CD4-positive, alpha-beta T cell (primary cell): ENCODE measurements around the gene SLC2A9. TPM values are rescaled to one million over a fixed set of nuclear protein-coding genes. Genes with fewer than 3 reads are reported as not detected.

Experiments used
- ATAC-seq: fragments of 200-7000 bp; cut with Tn5 transposase; one replicate; pipeline ENCODE4 v1.10.0; 2022; ENCODE audit warnings: mild to moderate bottlenecking; ENCODE audit not compliant: poor library complexity
- CTCF ChIA-PET: fragments of 350-600 bp; sonication (Branson Sonifier 250); formaldehyde crosslinking; loops from one replicate; lab custom pipeline; 2021; ENCODE audit warnings: antibody characterized with exemption, inconsistent platforms; lab: Charles Lee
- POLR2A ChIA-PET: fragments of 350-600 bp; sonication (Branson Sonifier 250); formaldehyde crosslinking; loops from one replicate; lab custom pipeline; 2021; ENCODE audit warnings: antibody characterized with exemption, inconsistent platforms; lab: Charles Lee
- DNase-seq, 14 experiments: peaks; one replicate each; pipeline ENCODE4 v3.0.0-alpha.2; 2013 to 2020; ENCODE audit warnings: mixed read lengths in 2 of 14
- H3K27ac ChIP-seq, 2 donors: one replicate each; pipeline versions ENCODE4 v1.5.1 to v1.7.0; 2013; ENCODE audit warnings: low read length in 2 of 2, low read depth in 1 of 2, mild to moderate bottlenecking in 1 of 2
- H3K27me3 ChIP-seq, 2 experiments: 1 replicate in 1 of 2; 2 replicates in 1 of 2; pipeline versions ENCODE4 v1.6.1 to v1.7.0; 2013; ENCODE audit warnings: low read length in 2 of 2, control low read depth in 1 of 2, mild to moderate bottlenecking in 1 of 2, moderate library complexity in 1 of 2; ENCODE audit not compliant: insufficient read depth in 2 of 2, control insufficient read depth in 1 of 2
- H3K36me3 ChIP-seq: one replicate; pipeline ENCODE4 v1.6.1; 2013; ENCODE audit warnings: low read length, control low read depth; ENCODE audit not compliant: insufficient read depth
- H3K4me1 ChIP-seq: one replicate; pipeline ENCODE4 v1.6.1; 2013; ENCODE audit warnings: low read length, control low read depth; ENCODE audit not compliant: insufficient read depth
- H3K4me3 ChIP-seq: one replicate; pipeline ENCODE4 v1.5.1; 2013; ENCODE audit warnings: mild to moderate bottlenecking, low read length, moderate library complexity
- H3K9me3 ChIP-seq, 2 experiments: 1 replicate in 1 of 2; 2 replicates in 1 of 2; pipeline versions ENCODE4 v1.6.1 to v1.7.0; 2013; ENCODE audit warnings: low read length in 2 of 2, mild to moderate bottlenecking in 2 of 2, control low read depth in 1 of 2, moderate library complexity in 1 of 2; ENCODE audit not compliant: control insufficient read depth in 1 of 2, insufficient read depth in 1 of 2
- H3K27ac Mint-ChIP-seq: one replicate; pipeline ENCODE4 v1.8.0; 2020; ENCODE audit warnings: mixed read lengths
- H3K27me3 Mint-ChIP-seq: one replicate; pipeline ENCODE4 v1.8.0; 2021; ENCODE audit warnings: mixed read lengths
- H3K36me3 Mint-ChIP-seq: one replicate; pipeline ENCODE4 v1.8.0; 2021; ENCODE audit warnings: low read depth, mixed read lengths
- H3K4me1 Mint-ChIP-seq: one replicate; pipeline ENCODE4 v1.8.0; 2021; ENCODE audit warnings: low read depth, mixed read lengths
- H3K4me3 Mint-ChIP-seq: one replicate; pipeline ENCODE4 v1.8.0; 2020; ENCODE audit warnings: mild to moderate bottlenecking, mixed read lengths
- H3K9me3 Mint-ChIP-seq: one replicate; pipeline ENCODE4 v1.8.0; 2020; ENCODE audit warnings: mixed read lengths
- CTCF ChIP-seq: fragments of 200-600 bp; IDR thresholded peaks from one replicate; pipeline ENCODE4 v1.8.0; 2022; ENCODE audit warnings: antibody characterized with exemption, mild to moderate bottlenecking
- intact Hi-C, 2 experiments: fragments of 100-400 bp; cut with DNase I in 1 of 2; cut with micrococcal nuclease in 1 of 2; formaldehyde crosslinking; loops; one replicate each; pipeline versions ENCODE4 v1.15.1 to v1.9.0; 2023 to 2025; cut with DNase I, micrococcal nuclease
- total RNA-seq, 174 experiments: library from RNA in 2 of 174; stranded (reverse) in 2 of 174; gene quantifications; one replicate each; pipeline ENCODE4 v1.2.3 and lab custom pipeline; 2021 to 2026

The SLC2A9 gene
- total RNA-seq, 2 experiments from 2014 or later: 2.2 to 3.6 TPM

- Histone ChIP-seq H3K27me3 (no peaks in the 10 kb centered on the region), H3K36me3 (no peaks in the 10 kb centered on the region), H3K4me1 (no peaks in the 10 kb centered on the region), H3K4me3 (no peak overlapping the region), H3K27ac (no peak overlapping the region), H3K9me3 (peaks cover 0 to 6% of the 10 kb centered on the region in 2 experiments)
- intact Hi-C loops: no loop called here
- no peak for DNase-seq
- ATAC-seq: no peak
- POLR2A ChIA-PET: no interaction called here
- Mint-ChIP-seq H3K36me3 (no peaks in the 10 kb centered on the region), H3K9me3 (peaks cover 2% of the 10 kb centered on the region), H3K27ac (no peak overlapping the region), H3K4me3 (no peak overlapping the region), H3K4me1 (no peaks in the 10 kb centered on the region), H3K27me3 (no peaks in the 10 kb centered on the region)
- CTCF ChIA-PET: no interaction called here
- no peak for TF ChIP-seq CTCF
Observed at GRCh38 chr4:9988363-9988749, 32.9 kb downstream of the SLC2A9 start.

- Mint-ChIP-seq H3K4me3 (no peak overlapping the region), H3K27me3 (no peaks in the 10 kb centered on the region), H3K9me3 (peaks cover 2% of the 10 kb centered on the region), H3K4me1 (no peaks in the 10 kb centered on the region), H3K27ac (no peak overlapping the region), H3K36me3 (no peaks in the 10 kb centered on the region)
- no peak for TF ChIP-seq CTCF
- CTCF ChIA-PET: no interaction called here
- H3K9me3 ChIP-seq: peaks cover 0 to 7% of the 10 kb centered on the region in 2 experiments
- no peaks in the 10 kb centered on the region for H3K4me1 ChIP-seq
- H3K27me3 ChIP-seq: no peaks in the 10 kb centered on the region
- no peak for ATAC-seq
- H3K27ac ChIP-seq: no peak overlapping the region
- no peak overlapping the region for H3K4me3 ChIP-seq
- DNase-seq: no peak
- POLR2A ChIA-PET: no interaction called here
- intact Hi-C loops: no loop called here
- no peaks in the 10 kb centered on the region for H3K36me3 ChIP-seq
Observed at GRCh38 chr4:9987749-9988362, 33.4 kb downstream of the SLC2A9 start.

GRCh38 chr4:9984621-9985020, 36.7 kb downstream of the SLC2A9 start:
- Histone ChIP-seq H3K27me3 (no peaks in the 10 kb centered on the region), H3K4me1 (no peaks in the 10 kb centered on the region), H3K27ac (no peak overlapping the region), H3K4me3 (no peak overlapping the region), H3K36me3 (no peaks in the 10 kb centered on the region), H3K9me3 (peaks cover 0 to 7% of the 10 kb centered on the region in 2 experiments)
- H3K4me3 Mint-ChIP-seq: no peak overlapping the region
- H3K27ac Mint-ChIP-seq: no peak overlapping the region
- TF ChIP-seq CTCF: no peak
- H3K9me3 Mint-ChIP-seq: peaks cover 5% of the 10 kb centered on the region
- ChIA-PET POLR2A (no interaction called here), CTCF (no interaction called here)
- intact Hi-C loops: no loop called here
- DNase-seq: no peak
- no peaks in the 10 kb centered on the region for H3K4me1 Mint-ChIP-seq
- ATAC-seq: no peak
- H3K36me3 Mint-ChIP-seq: peaks cover 5% of the 10 kb centered on the region
- no peaks in the 10 kb centered on the region for H3K27me3 Mint-ChIP-seq
